ENCODE measurements around the gene ZNF398. TPM values are rescaled to one million over a fixed set of nuclear protein-coding genes. Genes with fewer than 3 reads are reported as not detected.
"Not testable (repeated sequence)": the region's sequence is repeated elsewhere in the genome, so short reads cannot be mapped to it uniquely, and the experiment has no call there.

Gene ZNF398
- total RNA-seq, 1 donor from 2014 or later, result 7.1 TPM

DNA sequence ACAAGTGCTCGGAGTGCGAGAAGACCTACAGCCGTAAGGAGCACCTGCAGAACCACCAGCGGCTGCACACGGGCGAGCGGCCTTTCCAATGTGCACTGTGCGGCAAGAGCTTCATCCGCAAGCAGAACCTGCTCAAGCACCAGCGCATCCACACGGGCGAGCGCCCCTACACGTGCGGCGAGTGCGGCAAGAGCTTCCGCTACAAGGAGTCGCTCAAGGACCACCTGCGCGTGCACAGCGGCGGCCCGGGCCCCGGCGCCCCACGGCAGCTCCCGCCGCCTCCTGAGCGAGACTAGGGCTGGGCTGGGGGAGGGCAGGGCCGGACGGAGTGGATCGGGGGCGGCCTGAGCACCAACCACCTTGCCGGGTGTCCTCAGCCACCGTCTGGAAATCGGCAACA lies 77.1 kb downstream of the ZNF398 start:
- Histone ChIP-seq H3K36me3 (peaks cover 60% of the 10 kb centered on the region), H3K4me3 (no peak overlapping the region), H3K27ac (replicated peaks) (no peak overlapping the region), H3K4me1 (no peaks in the 10 kb centered on the region), H3K9me3 (replicated peaks) (no peaks in the 10 kb centered on the region), H3K27me3 (ENCODE audit: low read depth) (no peaks in the 10 kb centered on the region)
- intact Hi-C loops (cut with micrococcal nuclease), result no loop called here
- DNase-seq, result no peak
- TF ChIP-seq, protein P1, sequence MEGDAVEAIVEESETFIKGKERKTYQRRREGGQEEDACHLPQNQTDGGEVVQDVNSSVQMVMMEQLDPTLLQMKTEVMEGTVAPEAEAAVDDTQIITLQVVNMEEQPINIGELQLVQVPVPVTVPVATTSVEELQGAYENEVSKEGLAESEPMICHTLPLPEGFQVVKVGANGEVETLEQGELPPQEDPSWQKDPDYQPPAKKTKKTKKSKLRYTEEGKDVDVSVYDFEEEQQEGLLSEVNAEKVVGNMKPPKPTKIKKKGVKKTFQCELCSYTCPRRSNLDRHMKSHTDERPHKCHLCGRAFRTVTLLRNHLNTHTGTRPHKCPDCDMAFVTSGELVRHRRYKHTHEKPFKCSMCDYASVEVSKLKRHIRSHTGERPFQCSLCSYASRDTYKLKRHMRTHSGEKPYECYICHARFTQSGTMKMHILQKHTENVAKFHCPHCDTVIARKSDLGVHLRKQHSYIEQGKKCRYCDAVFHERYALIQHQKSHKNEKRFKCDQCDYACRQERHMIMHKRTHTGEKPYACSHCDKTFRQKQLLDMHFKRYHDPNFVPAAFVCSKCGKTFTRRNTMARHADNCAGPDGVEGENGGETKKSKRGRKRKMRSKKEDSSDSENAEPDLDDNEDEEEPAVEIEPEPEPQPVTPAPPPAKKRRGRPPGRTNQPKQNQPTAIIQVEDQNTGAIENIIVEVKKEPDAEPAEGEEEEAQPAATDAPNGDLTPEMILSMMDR (IDR thresholded peaks at IDR 0.05; ENCODE audit: borderline replicate concordance), result no peak

DNA sequence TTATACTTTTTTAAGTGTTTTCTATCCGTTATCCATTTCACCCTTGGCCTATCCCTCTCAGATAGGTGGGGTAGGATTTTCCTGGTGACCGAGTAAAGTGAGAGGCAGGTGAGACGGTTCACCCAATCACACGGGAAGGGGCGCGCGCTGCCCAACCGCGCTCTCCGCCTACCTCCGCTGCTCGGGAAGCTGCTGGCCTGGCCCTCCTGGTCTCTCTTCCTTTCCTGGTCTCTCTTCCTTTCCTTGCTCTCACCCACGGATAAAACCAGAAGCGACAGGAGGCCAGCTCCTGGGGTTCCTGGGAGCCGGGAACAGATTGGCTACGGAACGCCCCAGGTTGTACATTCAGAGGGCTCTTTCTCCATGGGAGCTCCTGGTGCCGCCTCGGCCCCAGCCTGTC lies 77.9 kb downstream of the ZNF398 start:
- TF ChIP-seq, protein P1 (IDR thresholded peaks at IDR 0.05; ENCODE audit: borderline replicate concordance), result no peak
- Histone ChIP-seq H3K4me1 (no peaks in the 10 kb centered on the region), H3K36me3 (peaks cover 54% of the 10 kb centered on the region), H3K4me3 (no peak overlapping the region), H3K27me3 (ENCODE audit: low read depth) (no peaks in the 10 kb centered on the region), H3K9me3 (replicated peaks) (no peaks in the 10 kb centered on the region), H3K27ac (replicated peaks) (no peak overlapping the region)
- intact Hi-C loops (cut with micrococcal nuclease), result no loop called here
- DNase-seq, result no peak

DNA sequence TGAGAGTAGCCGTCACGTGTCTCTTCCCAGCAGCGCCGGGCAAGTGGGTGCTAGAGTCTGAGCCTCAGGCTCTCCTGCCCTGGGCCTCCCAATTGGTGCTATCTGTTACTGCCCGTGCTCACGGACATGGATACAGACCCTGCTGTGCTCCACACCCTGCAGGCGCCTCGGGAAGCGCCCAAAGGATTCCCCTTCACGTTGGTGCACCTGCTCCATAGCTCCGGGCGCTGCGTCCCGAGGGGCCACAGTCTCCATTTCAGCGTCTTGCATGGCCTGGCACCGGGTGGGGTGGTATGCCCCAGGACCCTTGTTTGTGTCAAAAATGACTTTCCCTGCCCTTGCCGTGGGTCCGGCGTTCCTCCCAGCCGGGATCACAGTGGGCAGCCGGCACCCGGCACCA lies 78.4 kb downstream of the ZNF398 start:
- no peaks in the 10 kb centered on the region for H3K4me1 ChIP-seq
- TF ChIP-seq, protein P1 (IDR thresholded peaks at IDR 0.05; ENCODE audit: borderline replicate concordance), result no peak
- DNase-seq, result no peak
- intact Hi-C loops (cut with micrococcal nuclease), result no loop called here
- H3K36me3 ChIP-seq, result peaks cover 48% of the 10 kb centered on the region
- no peaks in the 10 kb centered on the region for H3K27me3 ChIP-seq (ENCODE audit: low read depth)
- no peak overlapping the region for H3K4me3 ChIP-seq
- no peaks in the 10 kb centered on the region for H3K9me3 ChIP-seq (replicated peaks)
- no peak overlapping the region for H3K27ac ChIP-seq (replicated peaks)

DNA sequence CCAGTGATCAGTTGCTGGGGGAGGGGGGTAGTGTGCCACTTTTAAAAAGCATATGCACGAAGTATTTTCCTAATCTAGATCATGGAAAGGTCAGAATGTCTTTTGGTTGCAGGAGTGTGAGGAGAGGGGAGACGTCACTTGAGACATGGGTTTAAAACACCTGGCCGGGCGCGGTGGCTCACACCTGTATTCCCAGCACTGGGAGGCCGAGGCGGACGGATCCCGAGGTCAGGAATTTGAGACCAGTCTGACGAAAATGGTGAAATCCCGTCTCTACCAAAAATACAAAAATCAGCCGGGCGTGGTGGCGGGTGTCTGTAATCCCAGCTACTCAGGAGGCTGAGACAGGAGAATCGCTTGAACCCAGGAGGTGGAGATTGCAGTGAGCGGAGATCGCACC lies 79.1 kb downstream of the ZNF398 start:
- intact Hi-C loops (cut with micrococcal nuclease); H3K4me1 ChIP-seq; H3K27ac ChIP-seq (replicated peaks); H3K27me3 ChIP-seq (ENCODE audit: low read depth); DNase-seq; H3K4me3 ChIP-seq; H3K9me3 ChIP-seq (replicated peaks): not testable (repeated sequence)
- peaks cover 43% of the 10 kb centered on the region for H3K36me3 ChIP-seq

DNA sequence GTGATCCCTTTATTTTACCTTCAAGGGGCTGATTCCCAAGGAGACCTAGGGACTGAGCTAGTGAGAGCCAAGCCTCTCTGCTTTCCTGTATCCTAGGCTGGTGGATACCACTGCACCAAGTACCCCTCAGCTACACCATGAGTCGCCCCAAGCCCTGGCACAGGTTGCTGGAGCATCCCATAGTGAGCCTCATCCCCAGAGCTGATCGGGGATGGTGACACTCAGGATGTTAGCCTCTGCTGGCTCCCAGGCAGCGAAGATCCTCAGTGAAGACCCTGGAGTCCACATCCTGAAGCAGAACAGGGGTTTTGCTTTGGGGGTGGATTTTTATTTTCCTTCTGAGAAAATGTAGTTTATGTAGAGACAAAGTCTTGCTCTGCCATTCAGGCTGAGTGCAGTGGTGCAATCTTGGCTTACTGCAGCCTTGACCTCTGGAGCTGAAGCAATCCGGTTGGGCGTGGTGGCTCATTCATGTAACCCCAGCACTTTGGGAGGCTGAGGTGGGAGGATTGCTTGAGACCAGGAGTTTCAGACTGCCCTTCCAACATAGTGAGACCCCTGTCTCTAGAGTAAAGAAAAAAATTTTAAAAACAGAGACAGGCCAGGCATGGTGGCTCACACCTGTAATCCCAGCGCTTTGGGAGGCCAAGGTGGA lies 79.7 kb downstream of the ZNF398 start:
- intact Hi-C loops (cut with micrococcal nuclease), result no loop called here

DNA sequence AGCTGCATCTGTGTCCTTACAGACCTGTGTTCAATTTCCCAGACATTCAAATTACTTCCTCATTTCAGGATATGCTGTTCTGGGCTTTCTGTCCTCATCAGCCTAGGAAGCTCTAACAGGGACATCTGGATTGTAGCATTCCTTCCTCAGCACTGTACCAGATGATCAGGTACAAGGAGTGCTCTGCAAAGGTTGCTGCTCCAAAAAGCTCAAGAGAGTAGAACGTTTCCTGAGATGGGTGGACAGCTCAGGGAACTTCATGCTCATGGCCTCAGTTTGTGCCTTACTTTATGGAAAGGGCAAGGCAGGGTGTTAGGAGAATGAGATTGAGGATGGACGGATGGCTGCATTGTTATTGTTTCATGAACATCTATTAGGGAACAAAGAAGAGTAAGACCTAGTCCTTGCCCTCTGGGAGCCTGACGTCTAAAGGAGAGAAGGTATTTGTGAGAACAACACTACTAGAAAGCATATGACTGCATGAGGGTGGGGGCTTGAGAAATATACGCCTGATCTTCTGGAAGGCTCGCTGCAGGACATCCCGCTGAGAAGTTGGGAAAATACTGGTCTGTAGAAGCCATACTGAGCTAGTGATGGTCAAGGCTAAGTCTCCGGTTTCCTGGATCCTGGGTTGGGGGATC lies 81.7 kb downstream of the ZNF398 start:
- no peak overlapping the region for H3K4me3 ChIP-seq
- no peak for DNase-seq
- intact Hi-C loops (cut with micrococcal nuclease), result no loop called here
- H3K9me3 ChIP-seq (replicated peaks), result no peaks in the 10 kb centered on the region
- no peaks in the 10 kb centered on the region for H3K27me3 ChIP-seq (ENCODE audit: low read depth)
- no peak overlapping the region for H3K27ac ChIP-seq (replicated peaks)
- peaks cover 18% of the 10 kb centered on the region for H3K36me3 ChIP-seq
- TF ChIP-seq, protein P1 (IDR thresholded peaks at IDR 0.05; ENCODE audit: borderline replicate concordance), result no peak
- H3K4me1 ChIP-seq, result no peaks in the 10 kb centered on the region

More for the DNA sequence above, 79.7 kb downstream of the ZNF398 start:
- DNase-seq, result no peak
- Histone ChIP-seq H3K4me3 (no peak overlapping the region), H3K27me3 (ENCODE audit: low read depth) (no peaks in the 10 kb centered on the region), H3K9me3 (replicated peaks) (no peaks in the 10 kb centered on the region), H3K27ac (replicated peaks) (no peak overlapping the region), H3K36me3 (peaks cover 37% of the 10 kb centered on the region), H3K4me1 (no peaks in the 10 kb centered on the region)
- TF ChIP-seq, protein P1 (IDR thresholded peaks at IDR 0.05; ENCODE audit: borderline replicate concordance), result no peak
